Sigmoid colon (tissue), 7 donors: Measurements from ENCODE around the gene ADGRG2. TPM values are rescaled to one million over a fixed set of nuclear protein-coding genes. Genes with fewer than 3 reads are reported as not detected.

Experiments used
- DNase-seq: peaks from one replicate; pipeline ENCODE4 v3.0.0-alpha.2; 2019
- H3K27ac ChIP-seq, 4 donors: fragments of 200-600 bp; sonication (generic); one replicate each; pipeline ENCODE4 v1.5.1; 2016 to 2019; ENCODE audit warnings: mild to moderate bottlenecking in 1 of 4
- H3K27me3 ChIP-seq, 3 donors: fragments of 200-600 bp; sonication (generic); one replicate each; pipeline ENCODE4 v1.5.1; 2019; ENCODE audit warnings: mild to moderate bottlenecking in 1 of 3
- H3K36me3 ChIP-seq, 4 donors: fragments of 200-600 bp; sonication (generic); one replicate each; pipeline ENCODE4 v1.5.1; 2016 to 2019
- H3K4me1 ChIP-seq, 4 donors: fragments of 200-600 bp; sonication (generic); one replicate each; pipeline ENCODE4 v1.5.1; 2017 to 2019
- H3K4me3 ChIP-seq, 4 donors: fragments of 200-600 bp; sonication (generic); one replicate each; pipeline ENCODE4 v1.5.1; 2017 to 2019; ENCODE audit warnings: mild to moderate bottlenecking in 2 of 4, moderate library complexity in 1 of 4
- H3K9me3 ChIP-seq, 4 donors: fragments of 200-600 bp in 3 of 4; sonication (generic) in 3 of 4; one replicate each; pipeline versions ENCODE4 v1.5.1 to v1.6.1; 2013 to 2019
- EP300 ChIP-seq, 4 donors: sonication (generic); formaldehyde crosslinking; IDR thresholded peaks; one replicate each; pipeline ENCODE4 v1.6.1; 2017; ENCODE audit warnings: antibody characterized with exemption in 4 of 4
- POLR2A ChIP-seq, 2 donors: fragments of 450-650 bp; IDR thresholded peaks; one replicate each; pipeline ENCODE4 v1.6.1; 2016; ENCODE audit warnings: antibody characterized with exemption in 2 of 2, mild to moderate bottlenecking in 2 of 2, moderate library complexity in 2 of 2
- POLR2AphosphoS5 ChIP-seq, 4 donors: sonication (generic); formaldehyde crosslinking; IDR thresholded peaks; one replicate each; pipeline ENCODE4 v1.6.1; 2017; ENCODE audit warnings: antibody characterized with exemption in 4 of 4
- WGBS, 2 donors: extraction: QIAGEN DNeasy Blood & Tissue Kit; methylation state at CpG; one replicate each; pipeline ENCODE4 v1.1.7; 2013; 5-methylcytosine and 5-hydroxymethylcytosine counted together
- intact Hi-C: fragments of 100-400 bp; cut with DNase I; formaldehyde crosslinking; loops from one replicate; pipeline ENCODE4 v1.15.1; 2023
- polyA plus RNA-seq, 3 donors: library from polyadenylated mRNA; stranded (reverse); fragments of 200-250 nt; gene quantifications; one replicate each; pipeline ENCODE4 v1.2.3, GENCODE V29; 2013
- total RNA-seq, 4 donors: library from RNA; depleted of rRNA; stranded (reverse); fragments of >200 nt; gene quantifications; one replicate each; pipeline ENCODE4 v1.1.0, GENCODE V29; 2016
- TF ChIP-seq, protein P1 (sequence below), 4 experiments: fragments of 450-650 bp in 3 of 4; fragments of 200-600 bp in 1 of 4; IDR thresholded peaks; one replicate each; pipeline ENCODE4 v1.5.1; 2016 to 2019; ENCODE audit warnings: antibody characterized with exemption in 4 of 4, mild to moderate bottlenecking in 3 of 4, moderate library complexity in 2 of 4
- donor health status: healthy with polysubstance abuse.
- donor health status: Bipolar disorder and iron deficiency.
- donor health status: healthy.

The ADGRG2 gene
- total and polyA plus RNA-seq, 7 donors, result under 0.01 to 2.5 (median 0.81) TPM; not detected in 1

DNA sequence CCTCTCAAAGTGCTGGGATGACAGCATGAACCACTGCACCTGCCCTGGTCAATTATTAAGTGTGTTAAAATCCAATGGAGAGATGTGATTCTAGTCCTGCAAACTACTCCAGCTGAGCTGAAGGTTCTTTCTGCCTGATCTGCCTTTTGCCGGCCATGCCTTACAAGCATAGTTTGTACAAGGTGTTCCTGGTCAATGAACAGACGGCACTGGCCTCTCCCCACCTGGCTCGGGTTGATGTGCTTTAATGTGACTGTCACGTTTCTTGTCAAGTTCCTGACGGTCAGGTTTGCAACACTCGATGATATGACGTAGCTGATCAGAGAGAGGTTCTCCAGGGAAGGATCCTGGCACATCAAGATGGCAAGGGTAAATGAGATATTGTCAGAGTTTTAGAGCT, 115.3 kb downstream of the ADGRG2 start:
- no peak for TF ChIP-seq POLR2AphosphoS5 (IDR thresholded peaks at IDR 0.05)
- no peak for TF ChIP-seq EP300 (IDR thresholded peaks at IDR 0.05)
- WGBS, 2 donors, result 72 to 90% methylated on average over 7 of the region's 7 CpGs
- Histone ChIP-seq H3K36me3 (no peaks in the 10 kb centered on the region), H3K27me3 (no peaks in the 10 kb centered on the region), H3K9me3 (no peaks in the 10 kb centered on the region), H3K27ac (no peak overlapping the region), H3K4me3 (no peak overlapping the region), H3K4me1 (no peaks in the 10 kb centered on the region)
- intact Hi-C loops, result no loop called here
- no peak for DNase-seq

DNA sequence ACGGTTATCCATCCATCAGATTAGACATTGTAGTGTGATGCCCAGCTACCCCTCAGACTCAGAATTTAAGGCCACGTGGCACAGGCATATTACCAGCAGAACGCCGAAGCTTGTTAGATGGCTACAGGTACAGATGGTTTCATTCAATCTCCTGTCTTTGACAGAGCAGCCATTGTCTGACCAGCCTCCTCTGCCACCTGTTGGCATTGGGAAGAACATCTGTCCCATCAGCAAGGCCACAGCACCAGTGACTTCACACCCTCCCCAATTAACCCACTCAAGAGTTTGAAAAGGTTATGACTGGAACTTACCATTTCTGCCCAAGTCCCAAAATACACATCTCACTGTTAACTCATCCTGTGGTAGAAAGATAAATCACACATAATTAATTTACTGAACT, 116.4 kb downstream of the ADGRG2 start:
- Histone ChIP-seq H3K4me1 (no peaks in the 10 kb centered on the region), H3K27me3 (no peaks in the 10 kb centered on the region), H3K9me3 (no peaks in the 10 kb centered on the region), H3K36me3 (no peaks in the 10 kb centered on the region), H3K4me3 (no peak overlapping the region), H3K27ac (no peak overlapping the region)
- no peak for TF ChIP-seq POLR2A (IDR thresholded peaks at IDR 0.05)
- TF ChIP-seq POLR2AphosphoS5 (IDR thresholded peaks at IDR 0.05), result no peak
- TF ChIP-seq, protein P1, sequence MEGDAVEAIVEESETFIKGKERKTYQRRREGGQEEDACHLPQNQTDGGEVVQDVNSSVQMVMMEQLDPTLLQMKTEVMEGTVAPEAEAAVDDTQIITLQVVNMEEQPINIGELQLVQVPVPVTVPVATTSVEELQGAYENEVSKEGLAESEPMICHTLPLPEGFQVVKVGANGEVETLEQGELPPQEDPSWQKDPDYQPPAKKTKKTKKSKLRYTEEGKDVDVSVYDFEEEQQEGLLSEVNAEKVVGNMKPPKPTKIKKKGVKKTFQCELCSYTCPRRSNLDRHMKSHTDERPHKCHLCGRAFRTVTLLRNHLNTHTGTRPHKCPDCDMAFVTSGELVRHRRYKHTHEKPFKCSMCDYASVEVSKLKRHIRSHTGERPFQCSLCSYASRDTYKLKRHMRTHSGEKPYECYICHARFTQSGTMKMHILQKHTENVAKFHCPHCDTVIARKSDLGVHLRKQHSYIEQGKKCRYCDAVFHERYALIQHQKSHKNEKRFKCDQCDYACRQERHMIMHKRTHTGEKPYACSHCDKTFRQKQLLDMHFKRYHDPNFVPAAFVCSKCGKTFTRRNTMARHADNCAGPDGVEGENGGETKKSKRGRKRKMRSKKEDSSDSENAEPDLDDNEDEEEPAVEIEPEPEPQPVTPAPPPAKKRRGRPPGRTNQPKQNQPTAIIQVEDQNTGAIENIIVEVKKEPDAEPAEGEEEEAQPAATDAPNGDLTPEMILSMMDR (IDR thresholded peaks at IDR 0.05), result no peak
- no peak for TF ChIP-seq EP300 (IDR thresholded peaks at IDR 0.05)
- DNase-seq, result no peak
- 35 to 82% methylated on average over 4 of the region's 4 CpGs for WGBS, 2 donors
- intact Hi-C loops, result no loop called here

DNA sequence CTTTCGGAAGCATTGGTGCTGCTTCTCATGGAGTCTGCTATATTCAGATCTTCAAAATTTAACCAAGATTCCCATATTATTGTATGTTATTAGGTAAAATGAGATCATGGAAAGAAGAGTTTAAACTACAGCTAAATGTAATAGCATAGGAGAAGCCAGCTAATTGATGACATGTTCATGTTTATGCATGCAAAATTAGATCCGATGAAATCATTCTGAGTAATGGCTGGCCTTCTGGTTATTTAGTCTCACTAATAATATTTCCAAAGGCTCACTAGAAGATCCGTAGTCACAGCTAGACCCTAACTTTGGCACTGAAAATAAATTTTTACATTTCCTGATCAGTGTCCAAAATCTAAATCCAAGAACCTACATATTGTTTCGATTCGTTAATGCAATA, 118.5 kb downstream of the ADGRG2 start:
- intact Hi-C loops, result no loop called here
- Histone ChIP-seq H3K4me1 (no peaks in the 10 kb centered on the region), H3K9me3 (no peaks in the 10 kb centered on the region), H3K27ac (no peak overlapping the region), H3K4me3 (no peak overlapping the region), H3K27me3 (no peaks in the 10 kb centered on the region), H3K36me3 (no peaks in the 10 kb centered on the region)
- WGBS, 2 donors, result 92 to 96% methylated on average over 5 of the region's 5 CpGs
- no peak for DNase-seq
- no peak for TF ChIP-seq EP300 (IDR thresholded peaks at IDR 0.05)
- TF ChIP-seq, protein P1 (IDR thresholded peaks at IDR 0.05), result no peak
- TF ChIP-seq POLR2A (IDR thresholded peaks at IDR 0.05), result no peak
- TF ChIP-seq POLR2AphosphoS5 (IDR thresholded peaks at IDR 0.05), result no peak

DNA sequence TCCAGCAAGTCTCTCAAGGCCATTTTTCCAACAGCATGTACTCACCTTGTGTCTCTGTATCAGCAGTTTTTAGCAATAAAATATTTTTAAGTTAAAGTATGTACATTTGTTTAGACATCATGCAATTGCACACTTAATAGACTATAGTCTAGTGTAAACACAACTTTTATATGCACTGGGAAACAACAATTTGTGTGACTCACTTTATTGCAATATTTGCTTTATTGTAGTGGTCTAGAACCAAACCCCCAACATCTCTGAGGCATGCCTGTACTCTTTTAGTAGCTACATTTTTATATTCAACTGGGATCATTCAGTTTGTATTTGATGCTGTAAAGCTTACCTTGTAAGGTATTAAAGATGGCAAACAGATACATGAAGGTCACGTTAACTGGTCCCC, 123.6 kb downstream of the ADGRG2 start:
- Histone ChIP-seq H3K27me3 (no peaks in the 10 kb centered on the region), H3K9me3 (no peaks in the 10 kb centered on the region), H3K4me1 (no peaks in the 10 kb centered on the region), H3K27ac (no peak overlapping the region), H3K36me3 (no peaks in the 10 kb centered on the region), H3K4me3 (no peak overlapping the region)
- 46 to 72% methylated on average over 1 of the region's 1 CpG for WGBS, 2 donors
- intact Hi-C loops, result no loop called here
- no peak for DNase-seq
- no peak for TF ChIP-seq POLR2A (IDR thresholded peaks at IDR 0.05)
- TF ChIP-seq, protein P1 (IDR thresholded peaks at IDR 0.05), result no peak
- TF ChIP-seq EP300 (IDR thresholded peaks at IDR 0.05), result no peak
- no peak for TF ChIP-seq POLR2AphosphoS5 (IDR thresholded peaks at IDR 0.05)

DNA sequence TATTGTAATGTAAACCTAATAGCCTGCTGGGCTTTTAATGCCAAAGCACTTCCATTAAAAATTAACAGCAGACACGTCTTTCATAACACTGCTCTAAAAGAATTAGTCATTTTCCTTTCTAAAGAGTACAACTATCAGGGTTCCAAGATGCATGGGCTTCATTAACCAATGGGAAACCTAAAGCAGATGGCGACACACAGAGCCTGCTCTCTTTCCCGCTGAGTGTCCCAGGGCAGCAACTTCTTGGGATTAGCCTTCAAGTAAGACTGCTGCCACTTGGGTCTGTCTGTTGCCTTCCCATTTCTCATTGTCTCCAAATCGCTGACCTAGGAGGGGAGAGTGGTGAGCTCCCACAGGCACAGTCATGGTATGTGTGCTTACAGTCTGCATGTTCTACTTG, 124.4 kb downstream of the ADGRG2 start:
- WGBS, 2 donors, result 84 to 85% methylated on average over 4 of the region's 4 CpGs
- TF ChIP-seq, protein P1 (IDR thresholded peaks at IDR 0.05), result no peak
- TF ChIP-seq POLR2AphosphoS5 (IDR thresholded peaks at IDR 0.05), result no peak
- no peak for TF ChIP-seq POLR2A (IDR thresholded peaks at IDR 0.05)
- intact Hi-C loops, result no loop called here
- Histone ChIP-seq H3K4me1 (no peaks in the 10 kb centered on the region), H3K36me3 (no peaks in the 10 kb centered on the region), H3K9me3 (no peaks in the 10 kb centered on the region), H3K27me3 (no peaks in the 10 kb centered on the region), H3K4me3 (no peak overlapping the region), H3K27ac (no peak overlapping the region)
- no peak for DNase-seq
